BLaER1 treated with 17β-estradiol and CSF1 and Interleukin-3, amounts not matched to agents 10 nM and 100 nM (cell line): ENCODE measurements around the gene CUX1.
"Not testable (repeated sequence)": the region's sequence is repeated elsewhere in the genome, so short reads cannot be mapped to it uniquely, and the experiment has no call there.

Experiments
- H3K27ac ChIP-seq, 11 experiments: shearing (Covaris generic); formaldehyde crosslinking; 2 replicates each; pipeline ENCODE4 v1.8.1; 2022
- H3K27me3 ChIP-seq, 11 experiments: shearing (Covaris generic); formaldehyde crosslinking; 2 replicates each; pipeline ENCODE4 v1.8.1; 2022
- H3K36me3 ChIP-seq, 11 experiments: shearing (Covaris generic); formaldehyde crosslinking; 2 replicates each; pipeline ENCODE4 v1.8.1; 2022
- H3K4me1 ChIP-seq, 10 experiments: shearing (Covaris generic); formaldehyde crosslinking; 2 replicates each; pipeline ENCODE4 v1.8.1; 2022
- H3K4me2 ChIP-seq, 11 experiments: shearing (Covaris generic); formaldehyde crosslinking; 2 replicates each; pipeline ENCODE4 v1.8.1; 2022
- H3K4me3 ChIP-seq, 10 experiments: shearing (Covaris generic); formaldehyde crosslinking; 2 replicates each; pipeline ENCODE4 v1.8.1; 2022
- H3K9ac ChIP-seq, 11 experiments: shearing (Covaris generic); formaldehyde crosslinking; 2 replicates each; pipeline ENCODE4 v1.8.1; 2022
- H3K9me3 ChIP-seq, 11 experiments: shearing (Covaris generic); formaldehyde crosslinking; replicated peaks in 1 of 11; 2 replicates each; pipeline ENCODE4 v1.8.1; 2022
- H4K20me1 ChIP-seq, 11 experiments: shearing (Covaris generic); formaldehyde crosslinking; 2 replicates each; pipeline ENCODE4 v1.8.1; 2022
- Cebpa-rat ChIP-seq, 11 experiments: shearing (Covaris generic); IDR thresholded peaks; 2 replicates each; pipeline ENCODE4 v1.8.1; 2022

CUX1 gene

DNA sequence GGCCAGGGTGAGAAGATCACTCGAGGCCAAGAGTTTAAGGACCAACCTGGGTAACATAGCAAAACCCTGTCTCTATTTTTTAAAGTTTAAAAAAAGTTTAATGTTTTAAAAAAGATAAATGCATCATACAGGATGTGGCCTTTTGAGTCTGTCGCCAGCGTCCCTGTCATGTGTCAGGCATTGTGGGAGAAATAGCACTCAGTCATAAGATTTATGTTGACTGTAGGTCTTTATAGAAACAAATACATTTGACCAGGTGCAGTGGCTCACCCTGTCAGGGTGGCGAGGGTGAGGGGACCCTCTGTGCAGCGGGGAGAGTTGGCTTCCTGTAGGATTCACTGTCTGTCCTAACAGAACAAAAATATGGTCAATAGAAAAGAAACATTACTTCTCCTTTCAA, 405.8 kb downstream of the CUX1 start:
- peaks cover 49 to 100% (median 86%) of the 10 kb centered on the region in 11 experiments for H3K36me3 ChIP-seq

DNA sequence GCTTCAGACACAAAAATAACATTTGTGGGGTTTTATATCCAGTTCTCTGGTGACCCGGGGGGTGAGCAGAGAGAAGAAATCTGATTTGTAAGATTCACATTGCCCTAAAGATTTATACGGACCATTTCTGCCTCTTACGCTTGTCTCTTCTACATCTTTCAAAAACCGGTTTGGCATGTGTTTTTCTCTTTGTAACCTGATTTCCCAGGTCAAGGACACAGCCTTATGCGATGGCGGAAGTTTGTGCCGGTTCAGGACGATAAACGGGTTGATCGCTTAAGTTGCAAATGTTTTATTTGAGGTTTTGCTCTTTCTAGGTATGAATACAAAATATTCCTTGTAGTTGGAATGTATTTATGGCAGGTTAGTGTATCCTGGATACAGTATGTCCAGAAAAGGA, 407.6 kb downstream of the CUX1 start:
- no peak for TF ChIP-seq Cebpa-rat (IDR thresholded peaks at IDR 0.05)
- Histone ChIP-seq H3K36me3 (peaks cover 54 to 100% (median 88%) of the 10 kb centered on the region in 11 experiments), H3K27me3 (no peaks in the 10 kb centered on the region), H3K4me3 (no peak overlapping the region), H3K9me3 (no peaks in the 10 kb centered on the region), H3K27ac (no peak overlapping the region), H3K9ac (no peak overlapping the region), H4K20me1 (peaks cover 3 to 58% (median 15%) of the 10 kb centered on the region in 11 experiments; a peak in 13 of 22 replicates), H3K4me1 (peaks cover 0 to 8% (median 0%) of the 10 kb centered on the region in 10 experiments; a peak in 2 of 20 replicates), H3K4me2 (no peak overlapping the region)

More for the DNA sequence above, 405.8 kb downstream of the CUX1 start:
- no peaks in the 10 kb centered on the region for H3K9me3 ChIP-seq
- TF ChIP-seq Cebpa-rat (IDR thresholded peaks at IDR 0.05), result no peak
- H4K20me1 ChIP-seq, result peaks cover 5 to 70% (median 20%) of the 10 kb centered on the region in 11 experiments; a peak in 14 of 22 replicates
- H3K27me3 ChIP-seq, result no peaks in the 10 kb centered on the region
- no peak overlapping the region for H3K4me2 ChIP-seq
- H3K4me1 ChIP-seq, result peaks cover 0 to 8% (median 0%) of the 10 kb centered on the region in 10 experiments; a peak in 2 of 20 replicates
- H3K4me3 ChIP-seq, result no peak overlapping the region
- H3K27ac ChIP-seq, result no peak overlapping the region
- H3K9ac ChIP-seq, result no peak overlapping the region

DNA sequence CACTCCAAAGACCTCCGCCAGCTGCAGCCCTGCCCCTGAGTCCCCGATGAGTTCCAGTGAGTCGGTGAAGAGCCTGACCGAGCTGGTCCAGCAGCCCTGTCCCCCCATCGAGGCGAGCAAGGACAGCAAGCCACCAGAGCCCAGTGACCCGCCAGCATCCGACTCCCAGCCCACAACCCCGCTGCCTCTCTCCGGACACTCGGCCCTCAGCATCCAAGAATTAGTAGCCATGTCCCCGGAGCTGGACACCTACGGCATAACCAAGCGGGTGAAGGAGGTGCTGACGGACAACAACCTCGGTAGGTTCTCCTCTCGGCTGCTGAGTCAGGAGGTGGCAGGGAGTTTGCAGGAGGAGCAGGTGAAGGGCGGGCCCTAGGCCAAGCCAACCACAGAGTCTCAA, 409.9 kb downstream of the CUX1 start:
- H3K27me3 ChIP-seq, result no peaks in the 10 kb centered on the region
- peaks cover 0 to 40% (median 6%) of the 10 kb centered on the region in 11 experiments; a peak in 13 of 22 replicates for H4K20me1 ChIP-seq
- no peak overlapping the region for H3K4me2 ChIP-seq
- H3K36me3 ChIP-seq, result peaks cover 57 to 100% (median 87%) of the 10 kb centered on the region in 11 experiments
- no peak overlapping the region for H3K9ac ChIP-seq
- no peak overlapping the region for H3K27ac ChIP-seq
- H3K4me3 ChIP-seq, result no peak overlapping the region
- TF ChIP-seq Cebpa-rat (IDR thresholded peaks at IDR 0.05), result no peak
- H3K4me1 ChIP-seq, result peaks cover 0 to 1% (median 0%) of the 10 kb centered on the region in 10 experiments; a peak in 2 of 20 replicates
- no peaks in the 10 kb centered on the region for H3K9me3 ChIP-seq

DNA sequence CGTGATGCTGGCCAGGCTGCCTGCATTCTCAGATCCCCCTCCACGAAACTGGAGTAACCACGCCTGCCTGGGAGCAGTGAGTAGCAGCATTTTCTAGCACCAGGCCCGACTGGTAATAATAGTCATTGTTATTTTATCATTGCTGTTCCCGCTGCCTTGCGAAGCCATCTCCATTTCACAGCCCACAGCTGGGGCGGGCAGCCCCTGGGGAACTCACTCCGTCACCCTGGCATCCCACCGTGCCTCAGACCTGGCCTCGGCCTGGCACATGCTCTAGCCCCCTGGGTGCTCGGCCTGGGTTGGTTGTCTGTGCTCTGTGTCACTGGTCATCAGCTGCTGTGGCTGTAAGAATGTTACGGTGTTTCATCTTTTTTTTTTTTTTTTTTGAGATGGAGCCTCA, 411.5 kb downstream of the CUX1 start:
- Histone ChIP-seq H3K36me3 (peaks cover 72 to 100% (median 93%) of the 10 kb centered on the region in 11 experiments), H3K9me3 (no peaks in the 10 kb centered on the region), H4K20me1 (peaks cover 0 to 36% (median 6%) of the 10 kb centered on the region in 11 experiments; a peak in 12 of 22 replicates), H3K4me2 (no peak overlapping the region), H3K4me1 (peaks cover 0 to 3% (median 0%) of the 10 kb centered on the region in 10 experiments; a peak in 5 of 20 replicates), H3K9ac (no peak overlapping the region), H3K27me3 (no peaks in the 10 kb centered on the region), H3K27ac (no peak overlapping the region), H3K4me3 (no peak overlapping the region)
- TF ChIP-seq Cebpa-rat (IDR thresholded peaks at IDR 0.05), result no peak

DNA sequence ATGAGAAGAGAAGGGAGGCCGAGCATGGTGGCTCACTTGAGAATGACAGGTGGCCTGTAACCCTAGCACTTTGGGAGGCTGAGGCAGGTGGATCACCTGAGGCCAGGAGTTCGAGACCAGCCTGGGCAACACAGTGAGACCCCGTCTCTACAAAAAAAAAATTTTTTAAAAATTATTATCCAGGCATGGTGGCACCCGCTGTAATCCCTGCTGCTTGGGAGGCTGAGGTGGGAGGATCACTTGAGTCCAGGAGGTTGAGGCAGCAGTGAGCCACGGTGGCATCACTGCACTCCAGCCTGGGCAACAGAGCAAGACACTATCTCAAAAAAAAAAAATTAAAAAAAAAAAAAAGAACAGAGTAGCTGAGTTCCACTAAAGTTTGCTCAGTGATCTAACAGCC, 412.7 kb downstream of the CUX1 start:
- not testable (repeated sequence) for H3K27me3 ChIP-seq, H3K4me3 ChIP-seq, H3K9me3 ChIP-seq, H3K27ac ChIP-seq, H3K4me2 ChIP-seq, H3K9ac ChIP-seq
- Histone ChIP-seq H3K4me1 (peaks cover 0 to 15% (median 3%) of the 10 kb centered on the region in 10 experiments; a peak in 7 of 20 replicates), H4K20me1 (peaks cover 0 to 37% (median 6%) of the 10 kb centered on the region in 11 experiments; a peak in 11 of 22 replicates), H3K36me3 (peaks cover 77 to 100% (median 94%) of the 10 kb centered on the region in 11 experiments)

DNA sequence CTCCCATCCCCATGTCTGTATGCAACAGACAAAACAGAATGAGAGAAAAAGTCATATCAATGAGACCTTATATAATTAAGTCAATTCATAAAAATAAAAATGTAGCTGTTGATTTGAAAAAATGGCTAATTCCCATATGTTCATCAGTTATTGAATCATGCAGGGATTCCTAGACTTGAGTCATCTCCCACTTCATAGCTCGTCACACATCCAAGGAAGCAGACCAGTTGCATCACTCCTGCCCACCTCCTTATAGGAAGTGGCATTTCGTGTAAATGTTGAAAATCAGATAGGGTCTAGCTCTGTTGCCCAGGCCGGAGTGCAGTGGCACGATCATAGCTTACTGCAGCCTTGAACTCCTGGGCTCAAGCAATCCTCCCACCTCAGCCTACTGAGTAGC, 413.2 kb downstream of the CUX1 start:
- no peak overlapping the region for H3K4me2 ChIP-seq
- H3K4me3 ChIP-seq, result no peak overlapping the region
- peaks cover 77 to 98% (median 93%) of the 10 kb centered on the region in 11 experiments for H3K36me3 ChIP-seq
- no peaks in the 10 kb centered on the region for H3K9me3 ChIP-seq
- H3K27me3 ChIP-seq, result no peaks in the 10 kb centered on the region
- no peak overlapping the region for H3K9ac ChIP-seq
- TF ChIP-seq Cebpa-rat (IDR thresholded peaks at IDR 0.05), result no peak
- H4K20me1 ChIP-seq, result peaks cover 0 to 34% (median 5%) of the 10 kb centered on the region in 11 experiments; a peak in 9 of 22 replicates
- H3K4me1 ChIP-seq, result peaks cover 0 to 16% (median 3%) of the 10 kb centered on the region in 10 experiments; a peak in 7 of 20 replicates
- no peak overlapping the region for H3K27ac ChIP-seq

DNA sequence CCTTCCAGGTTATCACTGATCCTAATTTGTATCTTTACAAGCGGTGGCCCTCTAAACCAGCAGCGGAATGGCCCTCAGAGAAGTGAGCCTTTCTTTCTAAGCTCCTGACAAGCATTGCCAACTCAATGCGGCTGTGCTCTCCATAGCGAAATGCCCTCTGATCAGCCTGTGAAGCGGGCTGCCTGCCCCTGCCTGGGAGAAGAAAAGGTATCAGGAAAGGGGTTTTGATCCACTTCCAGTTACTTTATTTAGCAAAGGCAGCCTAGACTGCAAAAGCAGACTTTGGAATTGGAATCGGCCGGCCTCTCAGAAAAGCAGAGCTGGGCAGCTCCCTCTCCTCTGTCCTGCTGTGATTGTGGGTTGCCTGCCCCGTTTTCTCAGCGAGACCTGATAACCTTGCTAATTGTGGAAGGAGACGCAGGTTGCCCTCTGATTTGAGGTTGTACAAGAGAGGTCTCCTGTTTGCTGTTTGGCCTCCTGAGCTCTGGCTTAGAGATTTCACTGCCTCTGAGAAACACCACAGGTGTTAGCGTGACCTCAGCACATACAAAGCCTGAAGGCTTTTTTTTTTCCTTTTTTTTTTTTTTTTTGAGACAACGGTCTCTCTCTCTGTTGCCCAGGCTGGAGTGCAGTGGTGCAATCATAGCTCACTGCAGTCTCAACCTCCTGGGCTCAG, 415.3 kb downstream of the CUX1 start:
- no peak for TF ChIP-seq Cebpa-rat (IDR thresholded peaks at IDR 0.05)
- Histone ChIP-seq H3K9me3 (no peaks in the 10 kb centered on the region), H4K20me1 (peaks cover 3 to 46% (median 16%) of the 10 kb centered on the region in 11 experiments; a peak in 15 of 22 replicates), H3K27ac (no peak overlapping the region), H3K27me3 (no peaks in the 10 kb centered on the region), H3K4me3 (no peak overlapping the region), H3K4me1 (peaks cover 0 to 31% (median 3%) of the 10 kb centered on the region in 10 experiments; a peak in 8 of 20 replicates), H3K9ac (peak overlapping the region in 3 of 11 experiments; percentile 6 to 32 (median 25); a peak in 1 of 22 replicates), H3K36me3 (peaks cover 78 to 94% (median 89%) of the 10 kb centered on the region in 11 experiments), H3K4me2 (no peak overlapping the region)

DNA sequence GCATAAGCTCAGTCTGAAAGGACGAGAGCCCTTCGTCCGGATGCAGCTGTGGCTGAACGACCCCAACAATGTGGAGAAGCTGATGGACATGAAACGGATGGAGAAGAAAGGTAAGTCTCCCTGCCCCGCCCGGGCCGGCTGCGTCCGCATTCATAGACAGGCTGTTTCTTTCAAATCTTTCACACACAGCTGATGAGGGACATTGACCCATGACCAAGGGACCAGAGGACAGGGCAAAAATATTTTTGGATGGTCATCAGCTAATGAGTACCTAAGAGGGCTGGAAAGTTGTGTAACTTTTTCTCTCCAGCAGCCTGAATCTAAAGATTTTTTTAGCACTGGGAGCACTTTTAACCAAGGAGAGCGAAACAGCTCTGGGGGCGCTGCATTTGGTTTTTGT, 416.7 kb downstream of the CUX1 start:
- peak overlapping the region in 4 of 11 experiments; percentile 0 to 29 (median 14); a peak in 2 of 22 replicates for H3K9ac ChIP-seq
- H3K27ac ChIP-seq, result peak overlapping the region in 1 of 11 experiments; percentile 18; a peak in 1 of 22 replicates
- H3K27me3 ChIP-seq, result no peaks in the 10 kb centered on the region
- no peak overlapping the region for H3K4me3 ChIP-seq
- H4K20me1 ChIP-seq, result peaks cover 3 to 54% (median 16%) of the 10 kb centered on the region in 11 experiments; a peak in 14 of 22 replicates
- peaks cover 0 to 31% (median 3%) of the 10 kb centered on the region in 10 experiments; a peak in 8 of 20 replicates for H3K4me1 ChIP-seq
- 0 out of 22 replicates have a peak overlapping the region, but pooled peaks of 1 of the 11 experiments have one; percentile 15 for H3K4me2 ChIP-seq
- H3K36me3 ChIP-seq, result peaks cover 78 to 94% (median 89%) of the 10 kb centered on the region in 11 experiments
- no peaks in the 10 kb centered on the region for H3K9me3 ChIP-seq
- TF ChIP-seq Cebpa-rat (IDR thresholded peaks at IDR 0.05), result no peak
